ENCODE data around the gene PLA2R1.

GRCh38 chr2:160063879-160064612 lies 1.6 kb upstream of the PLA2R1 start:
- TF ChIP-seq CTCF (conservative IDR thresholded peaks at IDR 0.05; ENCODE audit: low read depth, low read length) (no peak), EZH2 (IDR thresholded peaks at IDR 0.05; ENCODE audit: borderline replicate concordance, low read depth, low read length, poor library complexity, severe bottlenecking) (no peak)
